GM11168 (cell line): ENCODE measurements around the gene CACNA1H.

Experiments used
- in situ Hi-C: fragments of 300-500 bp; cut with MboI; formaldehyde crosslinking; loops from one replicate; pipeline ENCODE4 v1.12.0; 2022; ENCODE audit warnings: low sequenced_read_pairs; ENCODE audit not compliant: unreplicated experiment

CACNA1H gene

GRCh38 chr16:1206326-1206725 is 53.4 kb downstream of the CACNA1H start:
- in situ Hi-C loops: no loop called here

- in situ Hi-C loops: no loop called here
These were observed 53.9 kb downstream of the CACNA1H start for GRCh38 chr16:1206786-1207185.

DNA sequence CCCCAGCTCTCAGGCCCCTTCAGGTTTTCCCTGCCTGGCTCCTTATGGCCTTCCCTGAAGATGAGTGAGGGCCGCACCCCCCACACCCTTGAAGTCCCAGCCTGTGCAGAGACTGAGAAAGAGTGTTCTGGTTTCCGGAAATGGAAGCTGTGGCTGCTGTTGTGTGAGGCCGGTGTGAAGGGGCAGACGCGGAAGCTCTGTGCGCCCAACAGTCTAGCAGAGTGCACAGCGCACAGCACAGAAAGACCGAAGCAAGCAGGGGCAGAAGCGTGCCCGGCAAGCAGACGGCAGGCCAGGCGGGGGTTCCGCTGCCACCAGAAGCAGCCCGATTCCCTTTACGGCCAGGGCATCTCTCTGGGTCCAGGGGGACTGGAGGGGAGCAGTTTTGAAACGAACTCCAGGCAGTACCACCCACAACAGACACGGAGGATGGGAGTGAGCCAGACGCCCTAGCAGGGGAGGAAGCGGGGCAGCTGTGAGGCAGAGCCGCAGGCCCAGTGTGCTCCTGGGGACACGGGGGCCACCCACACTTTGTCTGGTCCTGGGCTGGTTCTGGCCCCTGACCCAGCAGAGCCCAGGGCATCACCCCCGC is 55.4 kb downstream of the CACNA1H start:
- in situ Hi-C loops: no loop called here

DNA sequence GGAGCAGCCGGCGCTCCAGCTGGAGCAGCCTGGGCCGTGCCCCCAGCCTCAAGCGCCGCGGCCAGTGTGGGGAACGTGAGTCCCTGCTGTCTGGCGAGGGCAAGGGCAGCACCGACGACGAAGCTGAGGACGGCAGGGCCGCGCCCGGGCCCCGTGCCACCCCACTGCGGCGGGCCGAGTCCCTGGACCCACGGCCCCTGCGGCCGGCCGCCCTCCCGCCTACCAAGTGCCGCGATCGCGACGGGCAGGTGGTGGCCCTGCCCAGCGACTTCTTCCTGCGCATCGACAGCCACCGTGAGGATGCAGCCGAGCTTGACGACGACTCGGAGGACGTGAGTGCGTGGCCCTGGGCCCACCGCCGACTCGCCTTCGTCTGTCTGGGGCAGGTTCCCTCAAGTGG is 56.2 kb downstream of the CACNA1H start:
- in situ Hi-C loops: no loop called here

GRCh38 chr16:1210461-1210860 is 57.6 kb downstream of the CACNA1H start:
- in situ Hi-C loops: no loop called here

GRCh38 chr16:1211451-1212268 is 58.8 kb downstream of the CACNA1H start:
- in situ Hi-C loops: no loop called here

DNA sequence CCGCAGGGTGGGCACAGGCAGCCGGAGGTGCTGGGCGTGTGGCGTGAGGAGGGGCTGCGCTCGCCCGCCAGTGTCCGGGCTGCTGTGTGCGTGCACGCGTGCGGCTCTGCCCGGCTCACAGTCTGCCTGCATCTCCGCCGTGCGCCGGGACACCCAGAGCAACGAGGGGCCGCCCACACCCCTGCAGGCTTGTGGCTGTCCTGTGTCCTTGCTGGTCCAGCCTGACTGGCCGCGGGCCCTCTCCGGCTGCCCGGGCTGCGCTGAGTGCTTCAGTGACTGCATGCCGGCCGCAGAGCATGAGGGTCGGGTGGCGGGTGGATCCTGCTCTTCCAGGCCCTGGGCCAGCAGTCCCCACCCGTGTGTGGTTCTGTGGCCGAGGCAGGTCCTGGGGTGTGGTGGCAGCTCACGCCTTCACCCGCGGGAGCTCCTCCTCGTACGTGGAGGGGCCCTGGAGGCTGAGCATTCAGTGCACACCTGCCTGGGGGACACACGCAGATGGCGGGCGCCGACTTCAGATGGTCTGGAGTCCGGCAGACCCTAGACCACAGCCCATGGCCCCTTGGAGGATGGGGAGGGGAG is 59.8 kb downstream of the CACNA1H start:
- in situ Hi-C loops: no loop called here

GRCh38 chr16:1213231-1213630 is 60.3 kb downstream of the CACNA1H start:
- in situ Hi-C loops: no loop called here

DNA sequence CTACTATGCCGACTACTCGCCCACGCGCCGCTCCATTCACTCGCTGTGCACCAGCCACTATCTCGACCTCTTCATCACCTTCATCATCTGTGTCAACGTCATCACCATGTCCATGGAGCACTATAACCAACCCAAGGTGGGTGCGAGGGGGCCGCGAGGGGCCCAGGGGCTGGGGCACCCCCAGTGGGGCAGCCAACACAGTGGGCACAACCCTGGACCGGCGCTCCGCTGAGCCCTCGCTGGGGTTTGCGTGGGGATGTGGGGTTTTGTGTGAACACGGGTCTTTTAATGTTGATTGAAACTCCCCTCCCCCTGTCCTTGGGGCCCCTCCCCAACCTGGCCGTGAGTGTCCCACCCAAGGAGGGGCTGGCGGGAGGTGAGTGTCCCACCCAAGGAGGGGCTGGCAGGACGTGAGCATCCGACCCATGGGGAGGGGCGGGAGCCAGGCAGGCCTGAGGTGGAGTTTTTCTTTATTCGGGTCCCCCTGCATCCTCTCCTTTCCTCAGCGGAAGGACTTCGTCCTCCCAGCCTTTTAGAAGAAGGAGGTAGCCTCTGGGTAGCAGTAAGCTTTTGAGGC is 61.0 kb downstream of the CACNA1H start:
- in situ Hi-C loops: no loop called here

- in situ Hi-C loops: no loop called here
These were observed 61.8 kb downstream of the CACNA1H start for GRCh38 chr16:1214719-1215118.

- in situ Hi-C loops: no loop called here
These were observed 62.8 kb downstream of the CACNA1H start for GRCh38 chr16:1215574-1216295.

DNA sequence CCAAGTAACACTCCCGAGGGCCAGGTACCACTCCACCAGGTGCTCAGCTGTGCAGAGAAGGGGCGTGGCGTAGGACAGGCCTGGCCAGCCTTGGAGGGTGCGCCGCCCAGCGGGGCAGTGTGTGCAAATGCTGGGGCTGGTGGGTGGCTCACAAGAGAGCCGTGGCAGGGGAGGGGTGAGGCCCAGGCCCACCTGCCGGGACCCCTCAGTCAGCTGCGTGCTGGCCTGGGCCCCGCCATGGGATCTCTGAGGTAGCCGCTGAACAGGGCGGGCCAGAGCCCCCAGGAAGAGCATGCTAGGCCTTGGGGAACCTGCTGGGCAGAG is 63.4 kb downstream of the CACNA1H start:
- in situ Hi-C loops: no loop called here

- in situ Hi-C loops: no loop called here
These were observed 63.9 kb downstream of the CACNA1H start for GRCh38 chr16:1216681-1217400.

- in situ Hi-C loops: no loop called here
These were observed 64.6 kb downstream of the CACNA1H start for GRCh38 chr16:1217526-1217925.

DNA sequence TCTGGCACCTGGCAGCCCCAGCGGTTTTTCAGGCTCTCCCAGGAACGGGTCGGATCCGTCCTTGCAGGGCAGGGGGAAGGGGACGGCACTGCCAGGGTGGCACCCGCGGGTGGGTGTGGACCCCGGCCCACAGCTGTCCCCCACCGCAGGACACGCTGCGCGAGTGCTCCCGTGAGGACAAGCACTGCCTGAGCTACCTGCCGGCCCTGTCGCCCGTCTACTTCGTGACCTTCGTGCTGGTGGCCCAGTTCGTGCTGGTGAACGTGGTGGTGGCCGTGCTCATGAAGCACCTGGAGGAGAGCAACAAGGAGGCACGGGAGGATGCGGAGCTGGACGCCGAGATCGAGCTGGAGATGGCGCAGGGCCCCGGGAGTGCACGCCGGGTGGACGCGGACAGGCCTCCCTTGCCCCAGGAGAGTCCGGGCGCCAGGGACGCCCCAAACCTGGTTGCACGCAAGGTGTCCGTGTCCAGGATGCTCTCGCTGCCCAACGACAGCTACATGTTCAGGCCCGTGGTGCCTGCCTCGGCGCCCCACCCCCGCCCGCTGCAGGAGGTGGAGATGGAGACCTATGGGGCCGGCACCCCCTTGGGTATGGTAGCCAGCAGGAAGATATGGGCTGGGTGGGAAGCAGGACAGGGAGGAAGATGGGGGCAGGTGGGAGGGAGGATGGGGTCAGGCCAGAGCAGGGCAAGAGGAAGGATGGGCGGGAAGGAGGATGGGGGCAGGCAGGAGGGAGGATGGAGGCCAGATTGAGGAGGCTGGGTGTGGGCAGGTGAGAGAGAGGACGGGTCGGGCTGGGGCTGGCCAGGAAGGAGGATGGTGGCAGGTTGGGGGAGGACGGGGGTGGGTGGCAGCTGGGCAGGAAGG is 65.4 kb downstream of the CACNA1H start:
- in situ Hi-C loops: no loop called here

GRCh38 chr16:1218930-1219611 is 66.2 kb downstream of the CACNA1H start:
- in situ Hi-C loops: no loop called here

GRCh38 chr16:1220098-1220728 is 67.3 kb downstream of the CACNA1H start:
- in situ Hi-C loops: no loop called here
